Brain microvascular endothelial cell (primary cell): ENCODE data around the gene ALKBH2.

Experiments used
- DNase-seq: peaks from one replicate; pipeline ENCODE4 v3.0.0-alpha.2; 2020
- H3K27ac ChIP-seq: fragments of 250-450 bp; sonication (Bioruptor Pico); 2 replicates; pipeline ENCODE4 v1.5.1; 2020; ENCODE audit warnings: mild to moderate bottlenecking, moderate library complexity
- H3K27me3 ChIP-seq: fragments of 250-450 bp; sonication (Bioruptor Pico); replicated peaks from 2 replicates; pipeline ENCODE4 v1.5.1; 2020; ENCODE audit warnings: mild to moderate bottlenecking
- H3K36me3 ChIP-seq: fragments of 250-450 bp; sonication (Bioruptor Pico); replicated peaks from 2 replicates; pipeline ENCODE4 v1.5.1; 2020; ENCODE audit warnings: mild to moderate bottlenecking
- H3K4me3 ChIP-seq: 2 replicates; pipeline ENCODE4 v1.5.1; 2011; ENCODE audit warnings: low read depth, mild to moderate bottlenecking, control low read depth, low read length, moderate library complexity
- CTCF ChIP-seq: IDR thresholded peaks from 2 replicates; pipeline ENCODE4 v1.5.1; 2011; ENCODE audit warnings: low read depth, mild to moderate bottlenecking, moderate library complexity, low read length, control low read depth, inconsistent platforms; ENCODE audit errors: missing control alignments
- in situ Hi-C: cut with HindIII; loops from 2 replicates; pipeline ENCODE4 v1.10.0; 2017; ENCODE audit warnings: low sequenced_read_pairs, low pct_ligation_motif_present

ALKBH2 gene

GRCh38 chr12:109093022-109093918 is at the start of gene ALKBH2:
ALKBH2 (minus strand) TSS chr12:109093472; CDS start chr12:109092786, 686 bp downstream.
- H3K36me3 ChIP-seq = peaks cover 2% of the 10 kb centered on the region
- in situ Hi-C loops = no loop called here

GRCh38 chr12:109140560-109140959 is 47.3 kb upstream of the ALKBH2 start:
- TF ChIP-seq CTCF = no peak
- DNase-seq = no peak
- in situ Hi-C loops = no loop called here

More at GRCh38 chr12:109093022-109093918, at the start of gene ALKBH2:
- H3K4me3 ChIP-seq = peak within 1 kb of the TSS; percentile 63
- peak; percentile 98 for TF ChIP-seq CTCF
- H3K27me3 ChIP-seq = no peaks in the 10 kb centered on the region
- peak within 1 kb of the TSS; percentile 37 for H3K27ac ChIP-seq
- DNase-seq = peak; percentile 89

GRCh38 chr12:109139791-109140190 is 46.5 kb upstream of the ALKBH2 start:
- in situ Hi-C loops = no loop called here

More at GRCh38 chr12:109140560-109140959, 47.3 kb upstream of the ALKBH2 start:
- no peaks in the 10 kb centered on the region for H3K36me3 ChIP-seq
- H3K4me3 ChIP-seq = no peak overlapping the region
- no peak overlapping the region for H3K27ac ChIP-seq
- H3K27me3 ChIP-seq = no peaks in the 10 kb centered on the region

GRCh38 chr12:109139360-109139759 is 46.1 kb upstream of the ALKBH2 start:
- TF ChIP-seq CTCF = no peak
- Histone ChIP-seq H3K27ac (no peak overlapping the region), H3K27me3 (no peaks in the 10 kb centered on the region), H3K36me3 (no peaks in the 10 kb centered on the region), H3K4me3 (no peak overlapping the region)
- in situ Hi-C loops = no loop called here
- no peak for DNase-seq

More at GRCh38 chr12:109139791-109140190, 46.5 kb upstream of the ALKBH2 start:
- no peak for DNase-seq
- Histone ChIP-seq H3K27ac (no peak overlapping the region), H3K36me3 (no peaks in the 10 kb centered on the region), H3K27me3 (no peaks in the 10 kb centered on the region), H3K4me3 (no peak overlapping the region)
- TF ChIP-seq CTCF = no peak

- no peak for TF ChIP-seq CTCF
- in situ Hi-C loops = no loop called here
- no peak overlapping the region for H3K27ac ChIP-seq
- H3K4me3 ChIP-seq = no peak overlapping the region
- no peaks in the 10 kb centered on the region for H3K36me3 ChIP-seq
- no peak for DNase-seq
- no peaks in the 10 kb centered on the region for H3K27me3 ChIP-seq
Measured at GRCh38 chr12:109137055-109137454, 43.8 kb upstream of the ALKBH2 start.
